Measurements from ENCODE around the gene EXOSC7. TPM values are rescaled to one million over a fixed set of nuclear protein-coding genes. Genes with fewer than 3 reads are reported as not detected.
A peak's percentile ranks its signal among the peaks of the same experiment; 100 is the strongest.

The EXOSC7 gene
- polyA plus RNA-seq, 3 donors, result 16.8 to 23.9 (median 18.8) TPM

GRCh38 chr3:44982817-44983216 is 6.8 kb downstream of the EXOSC7 start:
- H3K27me3 ChIP-seq (ENCODE audit: control insufficient read depth in 2 of 2, insufficient read depth in 2 of 2, low read length in 2 of 2), result no peaks in the 10 kb centered on the region
- no peak overlapping the region for H3K4me3 ChIP-seq (replicated peaks in 1 of 3; ENCODE audit: low read depth in 2 of 3, low read length in 3 of 3)
- H3K79me2 ChIP-seq (ENCODE audit: insufficient read depth, low read length), result peaks cover 73% of the 10 kb centered on the region
- H3K9me3 Mint-ChIP-seq, result no peaks in the 10 kb centered on the region
- H3K27ac ChIP-seq (ENCODE audit: low read depth in 1 of 2, low read length in 2 of 2), result no peak overlapping the region
- peaks cover 8 to 38% of the 10 kb centered on the region in 2 donors for H3K4me1 ChIP-seq (ENCODE audit: control insufficient read depth in 1 of 2, insufficient read depth in 2 of 2, low read length in 2 of 2)
- no CpG with 5 or more reads among the region's 3 CpGs for WGBS (ENCODE audit: insufficient coverage)
- H4K20me1 ChIP-seq (ENCODE audit: insufficient read depth, low read length), result peaks cover 32% of the 10 kb centered on the region
- no peak overlapping the region for H3K4me2 ChIP-seq (replicated peaks; ENCODE audit: extremely low read depth, low read length, poor library complexity, severe bottlenecking)
- peak overlapping the region in 1 of 7 donors; percentile 19 for H3K27ac Mint-ChIP-seq
- no peaks in the 10 kb centered on the region for H3K36me3 ChIP-seq (replicated peaks in 1 of 2; ENCODE audit: control insufficient read depth in 1 of 2, insufficient read depth in 2 of 2, low read length in 2 of 2)
- peaks cover 11 to 18% of the 10 kb centered on the region in 2 donors for H3K36me3 Mint-ChIP-seq
- no peak overlapping the region for H3K4me3 Mint-ChIP-seq
- no peaks in the 10 kb centered on the region for H3K27me3 Mint-ChIP-seq (ENCODE audit: low read depth in 3 of 3)
- H3K4me1 Mint-ChIP-seq, result peaks cover 63% of the 10 kb centered on the region
- no peak for DNase-seq
- H3K9ac ChIP-seq (ENCODE audit: insufficient read depth, low read length, poor library complexity, severe bottlenecking), result no peak overlapping the region
- intact Hi-C loops (cut with micrococcal nuclease), result no loop called here
- no peak overlapping the region for H2AFZ ChIP-seq (ENCODE audit: insufficient read depth, low read depth, low read length, poor library complexity, severe bottlenecking)
- no peaks in the 10 kb centered on the region for H3K9me3 ChIP-seq (replicated peaks in 1 of 2; ENCODE audit: control insufficient read depth in 1 of 2, insufficient read depth in 1 of 2, low read length in 2 of 2)
- TF ChIP-seq, protein P1, sequence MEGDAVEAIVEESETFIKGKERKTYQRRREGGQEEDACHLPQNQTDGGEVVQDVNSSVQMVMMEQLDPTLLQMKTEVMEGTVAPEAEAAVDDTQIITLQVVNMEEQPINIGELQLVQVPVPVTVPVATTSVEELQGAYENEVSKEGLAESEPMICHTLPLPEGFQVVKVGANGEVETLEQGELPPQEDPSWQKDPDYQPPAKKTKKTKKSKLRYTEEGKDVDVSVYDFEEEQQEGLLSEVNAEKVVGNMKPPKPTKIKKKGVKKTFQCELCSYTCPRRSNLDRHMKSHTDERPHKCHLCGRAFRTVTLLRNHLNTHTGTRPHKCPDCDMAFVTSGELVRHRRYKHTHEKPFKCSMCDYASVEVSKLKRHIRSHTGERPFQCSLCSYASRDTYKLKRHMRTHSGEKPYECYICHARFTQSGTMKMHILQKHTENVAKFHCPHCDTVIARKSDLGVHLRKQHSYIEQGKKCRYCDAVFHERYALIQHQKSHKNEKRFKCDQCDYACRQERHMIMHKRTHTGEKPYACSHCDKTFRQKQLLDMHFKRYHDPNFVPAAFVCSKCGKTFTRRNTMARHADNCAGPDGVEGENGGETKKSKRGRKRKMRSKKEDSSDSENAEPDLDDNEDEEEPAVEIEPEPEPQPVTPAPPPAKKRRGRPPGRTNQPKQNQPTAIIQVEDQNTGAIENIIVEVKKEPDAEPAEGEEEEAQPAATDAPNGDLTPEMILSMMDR (IDR thresholded peaks at IDR 0.05), result no peak

DNA sequence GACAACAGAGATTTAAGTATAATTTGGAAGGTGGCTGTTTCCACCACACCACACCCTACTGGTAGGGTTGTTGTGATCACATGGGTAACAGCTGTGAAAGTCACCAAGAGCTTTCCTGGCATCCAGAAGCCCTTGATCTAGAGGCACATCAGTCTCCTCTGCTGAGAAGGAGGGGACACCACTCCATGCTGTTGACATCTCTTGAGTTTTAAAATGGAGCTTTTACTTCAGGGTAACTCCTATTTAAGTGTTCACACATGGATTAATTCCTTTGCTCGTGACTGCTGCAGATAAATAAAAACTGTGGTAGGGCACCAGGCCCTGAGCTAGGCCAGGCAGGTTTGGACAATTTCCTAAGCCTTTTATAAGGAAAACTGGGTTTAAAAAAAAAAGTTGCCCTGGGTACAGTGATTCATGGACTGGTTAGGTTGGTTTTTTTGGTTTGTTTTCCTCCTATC is 7.5 kb downstream of the EXOSC7 start:
- H3K9me3 Mint-ChIP-seq, result no peaks in the 10 kb centered on the region
- H3K27ac ChIP-seq (ENCODE audit: low read depth in 1 of 2, low read length in 2 of 2), result peak overlapping the region in 1 of 2 donors; percentile 3
- no peak overlapping the region for H3K9ac ChIP-seq (ENCODE audit: insufficient read depth, low read length, poor library complexity, severe bottlenecking)
- peaks cover 61% of the 10 kb centered on the region for H3K4me1 Mint-ChIP-seq
- H3K9me3 ChIP-seq (replicated peaks in 1 of 2; ENCODE audit: control insufficient read depth in 1 of 2, insufficient read depth in 1 of 2, low read length in 2 of 2), result no peaks in the 10 kb centered on the region
- intact Hi-C loops (cut with micrococcal nuclease), result no loop called here
- no peak for DNase-seq
- H3K4me1 ChIP-seq (ENCODE audit: control insufficient read depth in 1 of 2, insufficient read depth in 2 of 2, low read length in 2 of 2), result peaks cover 8 to 38% of the 10 kb centered on the region in 2 donors
- H4K20me1 ChIP-seq (ENCODE audit: insufficient read depth, low read length), result peaks cover 39% of the 10 kb centered on the region
- H3K27me3 Mint-ChIP-seq (ENCODE audit: low read depth in 3 of 3), result no peaks in the 10 kb centered on the region
- H3K79me2 ChIP-seq (ENCODE audit: insufficient read depth, low read length), result peaks cover 66% of the 10 kb centered on the region
- TF ChIP-seq, protein P1 (IDR thresholded peaks at IDR 0.05), result no peak
- no peak overlapping the region for H3K4me3 ChIP-seq (replicated peaks in 1 of 3; ENCODE audit: low read depth in 2 of 3, low read length in 3 of 3)
- H3K36me3 Mint-ChIP-seq, result peaks cover 11 to 16% of the 10 kb centered on the region in 2 donors
- no peak overlapping the region for H3K4me2 ChIP-seq (replicated peaks; ENCODE audit: extremely low read depth, low read length, poor library complexity, severe bottlenecking)
- 100% methylated on average over 1 of the region's 1 CpG for WGBS (ENCODE audit: insufficient coverage)
- H3K36me3 ChIP-seq (replicated peaks in 1 of 2; ENCODE audit: control insufficient read depth in 1 of 2, insufficient read depth in 2 of 2, low read length in 2 of 2), result no peaks in the 10 kb centered on the region
- H2AFZ ChIP-seq (ENCODE audit: insufficient read depth, low read depth, low read length, poor library complexity, severe bottlenecking), result no peak overlapping the region
- no peaks in the 10 kb centered on the region for H3K27me3 ChIP-seq (ENCODE audit: control insufficient read depth in 2 of 2, insufficient read depth in 2 of 2, low read length in 2 of 2)
- H3K4me3 Mint-ChIP-seq, result no peak overlapping the region
- peak overlapping the region in 1 of 7 donors; percentile 18 for H3K27ac Mint-ChIP-seq

Data from CD14-positive monocyte (primary cell).